A549 (cell line): Measurements from ENCODE around the gene RHOJ. TPM values are rescaled to one million over a fixed set of nuclear protein-coding genes. Genes with fewer than 3 reads are reported as not detected.

Experiments used
- ATAC-seq, 2 experiments: fragments of 200-7000 bp in 1 of 2; fragments of >200 bp in 1 of 2; cut with Nextera tagmentation in 1 of 2; cut with Tn5 transposase in 1 of 2; 3 replicates each; pipeline versions ENCODE4 v1.8.0 to v1.9.1; 2018 to 2020; ENCODE audit warnings: mild to moderate bottlenecking in 1 of 2, moderate library complexity in 1 of 2
- CTCF ChIA-PET: fragments of 300-600 bp; sonication (Branson Sonifier 250); formaldehyde crosslinking; extraction: SDS; loops from one replicate; lab custom pipeline; 2021; ENCODE audit warnings: antibody characterized with exemption, inconsistent platforms; lab: Yijun Ruan, JAX
- POLR2A ChIA-PET: fragments of 350-600 bp; formaldehyde crosslinking; extraction: SDS; loops from one replicate; lab custom pipeline; 2021; ENCODE audit warnings: antibody characterized with exemption, inconsistent platforms; lab: Yijun Ruan, JAX
- DNase-seq, 2 experiments: peaks; one replicate each; pipeline versions ENCODE4 v3.0.0 to v3.0.0-alpha.2; 2011 to 2016; ENCODE audit warnings: low read depth in 1 of 2, low spot score in 1 of 2
- FAIRE-seq: peaks from 2 replicates; lab custom pipeline; 2011; peaks lifted over from hg19 to GRCh38; lab: Jason Lieb, UNC
- H3K27ac ChIP-seq, 2 experiments: fragments of >200 bp; sonication (Bioruptor Twin); formaldehyde crosslinking; 3 replicates each; pipeline ENCODE4 v1.5.1; 2016 to 2017
- H3K4me1 ChIP-seq: fragments of >200 bp; sonication (Bioruptor Twin); formaldehyde crosslinking; 3 replicates; pipeline ENCODE4 v1.6.1; 2016
- H3K4me2 ChIP-seq: fragments of >200 bp; sonication (Bioruptor Twin); formaldehyde crosslinking; 3 replicates; pipeline ENCODE4 v1.6.1; 2016
- H3K4me3 ChIP-seq: fragments of >200 bp; sonication (Bioruptor Twin); formaldehyde crosslinking; 3 replicates; pipeline ENCODE4 v1.5.1; 2016
- H3K9me3 ChIP-seq: fragments of >200 bp; sonication (Bioruptor Twin); formaldehyde crosslinking; 3 replicates; pipeline ENCODE4 v1.6.1; 2016
- BCL3 ChIP-seq: fragments of >200 bp; sonication (Bioruptor Twin); formaldehyde crosslinking; IDR thresholded peaks from 3 replicates; pipeline ENCODE4 v1.6.1; 2016
- CHD4 ChIP-seq: fragments of 200-600 bp; sonication (generic); IDR thresholded peaks from 2 replicates; pipeline ENCODE4 v1.6.1; 2016; ENCODE audit warnings: antibody characterized with exemption, mild to moderate bottlenecking, borderline replicate concordance
- CTCF ChIP-seq: fragments of >200 bp; sonication (Bioruptor Twin); formaldehyde crosslinking; IDR thresholded peaks from 3 replicates; pipeline ENCODE4 v1.5.1; 2016
- E2F6 ChIP-seq: IDR thresholded peaks from 2 replicates; pipeline ENCODE4 v1.6.1; 2012; ENCODE audit warnings: low read depth, borderline replicate concordance
- EHF ChIP-seq: fragments of 250-450 bp; sonication (Bioruptor Pico); IDR thresholded peaks from 2 replicates; pipeline ENCODE4 v1.5.0; 2020; ENCODE audit warnings: mild to moderate bottlenecking
- ELK1 ChIP-seq: fragments of 150-350 bp; IDR thresholded peaks from 2 replicates; pipeline ENCODE4 v1.6.1; 2014; ENCODE audit warnings: low read depth, mild to moderate bottlenecking, low read length
- EP300 ChIP-seq, 2 experiments: fragments of >200 bp; sonication (Bioruptor Twin); formaldehyde crosslinking; IDR thresholded peaks; 2 replicates in 1 of 2; 3 replicates in 1 of 2; pipeline ENCODE4 v1.6.1; 2016 to 2017
- ESRRA ChIP-seq: fragments of 150-350 bp; IDR thresholded peaks from 2 replicates; pipeline ENCODE4 v1.6.1; 2014; ENCODE audit warnings: mild to moderate bottlenecking, low read length, borderline replicate concordance
- FOSB ChIP-seq: fragments of 250-450 bp; sonication (Bioruptor Pico); IDR thresholded peaks from 2 replicates; pipeline ENCODE4 v1.5.0; 2020; ENCODE audit warnings: mild to moderate bottlenecking, moderate library complexity
- HDAC2 ChIP-seq: fragments of 200-600 bp; sonication (generic); IDR thresholded peaks from 2 replicates; pipeline ENCODE4 v1.6.1; 2016
- HEYL ChIP-seq: fragments of 250-450 bp; sonication (Bioruptor Pico); IDR thresholded peaks from 2 replicates; pipeline ENCODE4 v1.8.0; 2021; ENCODE audit warnings: mild to moderate bottlenecking, moderate library complexity
- HOXB13 ChIP-seq: fragments of 250-450 bp; sonication (Bioruptor Pico); IDR thresholded peaks from 2 replicates; pipeline ENCODE4 v1.5.0; 2020; ENCODE audit warnings: low read depth, mild to moderate bottlenecking, moderate library complexity
- HOXB5 ChIP-seq: fragments of 250-450 bp; sonication (Bioruptor Pico); IDR thresholded peaks from 2 replicates; pipeline ENCODE4 v1.5.0; 2020; ENCODE audit warnings: mild to moderate bottlenecking, moderate library complexity
- JUN ChIP-seq, 2 experiments: fragments of >200 bp; sonication (Bioruptor Twin); formaldehyde crosslinking; IDR thresholded peaks; 2 replicates in 1 of 2; 3 replicates in 1 of 2; pipeline ENCODE4 v1.6.1; 2016 to 2017
- JUNB ChIP-seq: fragments of >200 bp; sonication (Bioruptor Twin); formaldehyde crosslinking; IDR thresholded peaks from 2 replicates; pipeline ENCODE4 v1.6.1; 2016
- KDM1A ChIP-seq: fragments of 200-600 bp; sonication (generic); IDR thresholded peaks from 2 replicates; pipeline ENCODE4 v1.6.1; 2016; ENCODE audit warnings: low read depth, mild to moderate bottlenecking
- MAFK ChIP-seq: fragments of 450-650 bp; IDR thresholded peaks from 2 replicates; pipeline ENCODE4 v1.6.1; 2014; ENCODE audit not compliant: partially characterized antibody
- MYC ChIP-seq: IDR thresholded peaks from 2 replicates; pipeline ENCODE4 v1.6.1; 2012; ENCODE audit warnings: mild to moderate bottlenecking, inconsistent platforms, low read length, improper control_type of control experiment, borderline replicate concordance
- NPAS2 ChIP-seq: fragments of 250-450 bp; sonication (Bioruptor Pico); IDR thresholded peaks from 2 replicates; pipeline ENCODE4 v1.8.0; 2022; ENCODE audit warnings: mild to moderate bottlenecking, moderate library complexity, borderline replicate concordance
- POLR2AphosphoS2 ChIP-seq: conservative IDR thresholded peaks from 2 replicates; pipeline ENCODE4 v1.6.1; 2012; ENCODE audit warnings: low read length, improper control_type of control experiment, inconsistent platforms
- RCOR1 ChIP-seq: fragments of 150-350 bp; IDR thresholded peaks from 2 replicates; pipeline ENCODE4 v1.6.1; 2014; ENCODE audit warnings: antibody characterized with exemption, low read length, low read depth
- SMC3 ChIP-seq: fragments of >200 bp; sonication (Bioruptor Twin); formaldehyde crosslinking; IDR thresholded peaks from 3 replicates; pipeline ENCODE4 v1.6.1; 2018; ENCODE audit warnings: inconsistent platforms
- TFCP2L1 ChIP-seq: fragments of 250-450 bp; sonication (Bioruptor Pico); IDR thresholded peaks from 2 replicates; pipeline ENCODE4 v1.5.0; 2021; ENCODE audit warnings: mild to moderate bottlenecking
- TP53 ChIP-seq: fragments of 250-450 bp; sonication (Bioruptor Pico); IDR thresholded peaks from 2 replicates; pipeline ENCODE4 v1.5.0; 2021; ENCODE audit warnings: mild to moderate bottlenecking, moderate library complexity
- USF2 ChIP-seq: fragments of 450-650 bp; IDR thresholded peaks from 2 replicates; pipeline ENCODE4 v1.6.1; 2014; ENCODE audit warnings: antibody characterized with exemption
- ZC3H11A ChIP-seq: fragments of 450-650 bp; IDR thresholded peaks from 2 replicates; pipeline ENCODE4 v1.6.1; 2014; ENCODE audit warnings: antibody characterized with exemption, mild to moderate bottlenecking
- ZSCAN20 ChIP-seq: fragments of 250-450 bp; sonication (Bioruptor Pico); IDR thresholded peaks from 2 replicates; pipeline ENCODE4 v1.8.0; 2022; ENCODE audit warnings: mild to moderate bottlenecking, moderate library complexity
- WGBS: methylation state at CpG from one replicate; pipeline ENCODE4 v1.1.6; 2017; ENCODE audit errors: missing lambda C conversion rate; 5-methylcytosine and 5-hydroxymethylcytosine counted together
- polyA plus RNA-seq, 4 experiments: library from polyadenylated mRNA; depleted of rRNA in 3 of 4; stranded (reverse); fragments of >200 nt; fragmentation: RNase III in 1 of 4; extraction: RNeasy Plus Mini Kit Qiagen cat#74134 plus additional on column Dnase treatment in 1 of 4; gene quantifications; 2 replicates in 3 of 4; 3 replicates in 1 of 4; pipeline ENCODE4 v1.2.3, GENCODE V29; 2011 to 2017

RHOJ gene
- polyA plus RNA-seq, 2 of the 4 experiments (the other 2 are of a cell fraction): not detected

- TF ChIP-seq HOXB13 (CRISPR knock-in tag) (no peak), POLR2AphosphoS2 (no peak), EHF (no peak)
- TF ChIP-seq, all 56 proteins: peak for 0
- ATAC-seq (no peak), FAIRE-seq (no peak), DNase-seq (no peak)
- H3K4me3 ChIP-seq: no peak overlapping the region
- H3K9me3 ChIP-seq: no peaks in the 10 kb centered on the region
- ChIA-PET POLR2A (no interaction called here), CTCF (no interaction called here)
- no peaks in the 10 kb centered on the region for H3K4me1 ChIP-seq
- no peak overlapping the region for H3K4me2 ChIP-seq
- H3K27ac ChIP-seq: no peak overlapping the region
- 4% methylated on average over 2 of the region's 2 CpGs for WGBS
Measured at GRCh38 chr14:63286071-63286470, 81.8 kb downstream of the RHOJ start.

- Histone ChIP-seq H3K27ac (no peak overlapping the region), H3K4me1 (no peaks in the 10 kb centered on the region), H3K9me3 (no peaks in the 10 kb centered on the region), H3K4me3 (no peak overlapping the region), H3K4me2 (no peak overlapping the region)
- DNase-seq (no peak), ATAC-seq (no peak), FAIRE-seq (no peak)
- CTCF ChIA-PET: interaction anchor here (1.0 to 1.6 kb wide), 2 partner anchors 11 to 20 kb away, joined by 3 to 9 read pairs; no protein-coding TSS in a partner anchor
- POLR2A ChIA-PET: no interaction called here
- TF ChIP-seq HOXB5 (CRISPR knock-in tag) (no peak), HOXB13 (CRISPR knock-in tag) (no peak), MYC (no peak), ESRRA (no peak), E2F6 (no peak), TP53 (CRISPR knock-in tag) (no peak), EP300 (IDR thresholded peaks at IDR 0.05) (no peak), HEYL (CRISPR knock-in tag) (no peak), TFCP2L1 (CRISPR knock-in tag) (no peak), JUN (IDR thresholded peaks at IDR 0.05) (no peak), BCL3 (no peak)
- 43% methylated on average over 6 of the region's 6 CpGs for WGBS
Measured at GRCh38 chr14:63287666-63288483, 83.6 kb downstream of the RHOJ start.

GRCh38 chr14:63288853-63289252 lies 84.6 kb downstream of the RHOJ start:
- no peak overlapping the region for H3K27ac ChIP-seq
- no peak overlapping the region for H3K4me2 ChIP-seq
- H3K4me1 ChIP-seq: no peaks in the 10 kb centered on the region
- no peak for TF ChIP-seq CHD4
- no peak for TF ChIP-seq NPAS2
- no peak for TF ChIP-seq ELK1
- no peak for TF ChIP-seq JUNB
- no peak for TF ChIP-seq FOSB
- TF ChIP-seq CTCF: no peak
- TF ChIP-seq BCL3: no peak
- no peak for TF ChIP-seq MAFK
- TF ChIP-seq RCOR1: no peak
- no peak for TF ChIP-seq USF2
- TF ChIP-seq EP300 (IDR thresholded peaks at IDR 0.05): no peak
- TF ChIP-seq HDAC2: no peak
- no peak for TF ChIP-seq KDM1A
- no peak for TF ChIP-seq ZSCAN20 (CRISPR knock-in tag)
- TF ChIP-seq SMC3: no peak
- TF ChIP-seq EHF: no peak
- TF ChIP-seq ZC3H11A: no peak
- H3K4me3 ChIP-seq: no peak overlapping the region
- WGBS: 50% methylated on average over 1 of the region's 1 CpG
- ChIA-PET CTCF (interaction anchor here (1.6 kb wide), 1 partner anchor 12 kb away, joined by 9 read pairs; no protein-coding TSS in a partner anchor), POLR2A (no interaction called here)
- no peaks in the 10 kb centered on the region; the same call in 2 of the 3 replicates for H3K9me3 ChIP-seq
- DNase-seq: no peak
- no peak for ATAC-seq
- FAIRE-seq: no peak
